ENCODE results near the gene NDC1.
"Not testable (repeated sequence)": the region's sequence is repeated elsewhere in the genome, so short reads cannot be mapped to it uniquely, and the experiment has no call there.

Gene NDC1

DNA sequence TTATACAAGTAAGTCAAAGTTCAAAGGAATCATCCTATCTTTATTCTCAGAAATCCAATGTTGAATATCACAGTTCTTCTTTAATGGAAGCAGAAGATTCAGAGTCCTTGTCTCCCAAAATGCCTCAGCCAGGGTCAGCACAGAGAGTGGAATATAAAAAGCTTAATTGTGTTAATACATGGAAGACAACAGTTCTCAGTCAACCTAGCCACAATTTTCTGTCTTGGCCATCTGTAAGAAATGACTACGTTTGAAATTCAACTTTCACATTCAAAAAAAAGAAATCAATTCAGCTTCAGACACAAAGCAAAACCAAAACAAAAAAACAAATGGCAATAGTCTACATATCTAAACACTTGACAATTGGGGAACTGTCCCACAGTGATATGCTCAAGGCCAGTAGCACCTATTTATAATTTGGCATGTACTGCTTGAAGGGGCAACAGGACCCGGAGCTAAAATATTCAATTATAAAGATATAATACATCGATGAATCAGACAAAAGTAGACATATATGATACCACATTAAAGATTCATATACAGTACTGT, 71.8 kb downstream of the NDC1 start:
- DNase-seq (ENCODE audit: low spot score) (no peak), FAIRE-seq (no peak)

- DNase-seq (ENCODE audit: low spot score) (no peak), FAIRE-seq (no peak)
Measured at GRCh38 chr1:53765657-53766056, 72.4 kb downstream of the NDC1 start.

GRCh38 chr1:53763911-53764310, 74.2 kb downstream of the NDC1 start:
- DNase-seq (ENCODE audit: low spot score) (no peak), FAIRE-seq (no peak)

DNA sequence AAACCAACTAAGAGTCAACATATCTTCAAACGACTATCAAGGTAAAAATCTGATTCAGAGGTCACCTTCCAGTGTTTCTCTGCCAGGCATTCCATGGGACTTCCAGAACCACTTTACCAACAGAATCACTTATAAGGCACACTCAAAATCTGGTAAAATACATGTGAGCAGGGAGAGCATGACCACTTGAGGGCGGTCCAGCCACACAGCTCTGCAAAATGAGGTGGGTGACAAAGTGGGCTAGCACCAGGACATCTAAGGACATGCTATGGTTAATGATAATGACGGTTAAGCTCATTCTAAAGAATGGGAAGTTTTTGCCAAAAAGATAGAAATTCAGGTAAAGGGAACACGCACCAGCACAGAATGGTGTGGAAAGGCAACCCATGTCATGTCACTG, 74.6 kb downstream of the NDC1 start:
- DNase-seq (ENCODE audit: low spot score) (no peak), FAIRE-seq (no peak)

GRCh38 chr1:53760497-53760896, 77.6 kb downstream of the NDC1 start:
- FAIRE-seq; DNase-seq (ENCODE audit: low spot score): not testable (repeated sequence)

DNA sequence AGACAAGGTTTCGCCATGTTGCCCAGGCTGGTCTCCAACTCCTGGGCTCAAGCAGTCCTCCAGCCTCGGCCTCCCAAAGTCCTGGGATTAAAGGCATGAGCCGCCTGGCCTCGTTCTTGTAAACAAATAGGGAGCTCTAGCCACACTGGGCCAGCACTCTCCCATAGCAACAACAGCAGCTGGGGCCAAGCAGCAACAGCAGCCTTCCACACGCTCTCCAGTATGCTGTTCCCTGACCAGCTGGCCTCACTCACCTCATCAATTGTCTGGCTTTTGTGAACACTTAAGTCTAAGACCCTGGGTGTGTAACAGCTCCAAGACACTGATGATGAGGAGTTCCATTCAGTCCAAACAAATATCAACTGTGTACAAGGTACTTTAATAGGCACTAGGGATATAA, 82.2 kb downstream of the NDC1 start:
- DNase-seq (ENCODE audit: low spot score) (no peak), FAIRE-seq (no peak)

- FAIRE-seq (no peak), DNase-seq (ENCODE audit: low spot score) (peak; percentile 52)
Measured at GRCh38 chr1:53754484-53755312, 83.4 kb downstream of the NDC1 start.

DNA sequence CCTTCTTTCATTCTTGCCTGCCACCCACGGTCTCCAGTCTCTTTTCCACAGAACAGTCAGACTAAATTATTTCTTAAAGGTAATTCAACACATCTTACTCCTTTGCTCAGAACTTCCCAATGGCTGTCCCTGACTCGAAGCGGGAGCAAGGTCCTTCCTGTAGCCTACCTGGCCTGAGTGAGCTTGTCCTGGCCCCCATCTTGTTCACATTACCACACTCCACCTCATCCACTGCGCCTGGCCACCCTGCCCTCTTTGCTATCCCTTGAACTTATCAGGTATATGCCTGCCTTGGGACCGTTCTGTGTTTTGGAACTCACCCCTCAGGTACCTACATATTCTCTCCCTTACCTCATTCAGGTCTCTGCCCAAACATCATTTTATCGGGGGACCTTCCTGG, 85.8 kb downstream of the NDC1 start:
- DNase-seq (ENCODE audit: low spot score) (no peak), FAIRE-seq (no peak)

GRCh38 chr1:53747841-53748240, 90.3 kb downstream of the NDC1 start:
- FAIRE-seq (no peak), DNase-seq (ENCODE audit: low spot score) (no peak)

DNA sequence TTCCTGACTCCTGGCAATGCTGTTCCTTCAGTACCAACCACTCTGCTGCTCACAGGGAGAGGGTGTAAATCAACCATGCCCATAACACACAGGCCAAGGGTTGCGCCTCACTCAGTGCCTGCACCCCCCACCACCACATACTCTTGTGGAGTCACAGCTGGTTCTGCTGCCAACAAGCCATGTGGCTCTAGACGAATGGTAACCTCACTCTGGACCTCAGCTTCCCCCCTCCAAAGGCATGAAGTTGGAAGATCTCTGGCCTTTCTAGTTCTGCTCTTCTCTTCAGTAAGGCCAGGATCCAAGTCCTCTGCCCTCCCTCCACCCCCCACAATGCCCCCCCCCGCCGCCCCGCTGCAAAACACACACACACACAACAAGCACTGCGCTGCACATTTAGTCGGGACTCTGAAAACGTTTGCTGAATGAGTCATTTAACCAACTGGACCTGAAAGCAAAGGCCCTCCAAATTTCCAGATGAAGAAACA, 97.4 kb downstream of the NDC1 start:
- DNase-seq (ENCODE audit: low spot score) = no peak
- no peak for FAIRE-seq

- DNase-seq (ENCODE audit: low spot score) (peak; percentile 98), FAIRE-seq (no peak)
Measured at GRCh38 chr1:53739109-53739681, 98.9 kb downstream of the NDC1 start, which contains the start of gene GLIS1. TSS of gene GLIS1 (minus strand) at chr1:53739164. CDS start at chr1:53738064, 1,100 bp downstream.

DNA sequence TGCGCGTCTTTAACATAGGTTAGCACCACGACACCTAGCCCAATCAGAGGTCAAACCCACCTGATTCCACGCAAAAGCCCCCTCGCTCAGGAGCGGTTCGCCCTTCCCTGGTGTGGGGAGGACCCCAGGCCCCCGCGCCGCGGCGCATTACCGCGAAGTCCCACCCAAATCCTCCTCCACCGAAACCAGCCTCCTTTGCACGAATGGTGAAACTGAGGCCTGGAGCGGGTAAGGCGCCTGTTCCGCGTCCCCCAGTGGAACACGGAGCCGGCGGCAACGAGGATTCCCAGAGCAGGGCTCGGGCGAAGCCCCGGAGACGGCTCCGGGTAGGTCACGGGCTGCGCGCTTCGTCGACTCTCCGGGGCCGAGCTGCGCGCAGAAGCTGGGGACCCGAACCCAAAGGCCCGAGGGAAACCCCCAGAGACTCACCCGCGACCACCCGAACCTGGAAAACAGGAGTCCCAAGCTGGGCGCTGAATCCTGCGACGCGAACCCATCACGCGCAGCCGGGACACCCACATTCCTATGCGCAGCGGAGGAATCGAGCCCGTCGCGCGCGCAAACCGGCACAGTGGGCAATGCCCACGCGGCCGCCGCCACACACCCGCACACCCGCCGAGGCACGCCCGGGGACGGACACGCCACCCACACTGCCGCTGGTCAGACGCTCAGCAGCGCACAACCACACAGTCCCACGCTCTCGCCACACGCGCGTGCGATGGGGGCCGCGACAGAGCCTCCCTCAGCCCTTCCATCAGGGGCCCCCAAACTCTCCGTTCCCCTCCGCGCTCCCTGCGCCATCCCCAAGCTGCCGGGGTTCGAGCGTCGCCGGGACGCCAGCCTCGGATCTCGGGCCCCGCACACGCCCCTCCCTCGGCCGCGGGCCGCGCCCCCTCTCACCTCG, 99.6 kb downstream of the NDC1 start:
- no peak for DNase-seq (ENCODE audit: low spot score)
- no peak for FAIRE-seq

- FAIRE-seq = no peak
- no peak for DNase-seq (ENCODE audit: low spot score)
Measured at GRCh38 chr1:53737648-53738204, 100.4 kb downstream of the NDC1 start.

DNA sequence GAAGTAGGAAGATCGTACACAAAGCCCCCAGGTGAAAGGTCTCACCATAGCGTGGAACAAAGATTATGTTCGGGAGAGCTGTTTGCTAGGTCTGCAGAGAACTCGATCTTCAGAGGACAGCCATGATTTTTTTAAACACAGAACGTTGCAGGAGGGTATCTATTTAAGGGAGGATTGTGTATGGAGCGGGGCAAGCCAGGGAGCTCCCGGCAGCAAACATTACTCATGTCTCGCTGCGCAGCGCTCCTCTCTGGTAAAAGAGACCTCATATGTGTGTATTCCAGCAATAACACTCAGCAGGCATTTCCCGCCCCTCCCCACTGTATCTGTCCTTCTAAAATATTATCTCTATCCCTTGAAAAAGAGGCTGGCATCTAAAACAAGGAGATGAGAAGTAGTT, 101.8 kb downstream of the NDC1 start:
- DNase-seq (ENCODE audit: low spot score) (no peak), FAIRE-seq (no peak)

DNA sequence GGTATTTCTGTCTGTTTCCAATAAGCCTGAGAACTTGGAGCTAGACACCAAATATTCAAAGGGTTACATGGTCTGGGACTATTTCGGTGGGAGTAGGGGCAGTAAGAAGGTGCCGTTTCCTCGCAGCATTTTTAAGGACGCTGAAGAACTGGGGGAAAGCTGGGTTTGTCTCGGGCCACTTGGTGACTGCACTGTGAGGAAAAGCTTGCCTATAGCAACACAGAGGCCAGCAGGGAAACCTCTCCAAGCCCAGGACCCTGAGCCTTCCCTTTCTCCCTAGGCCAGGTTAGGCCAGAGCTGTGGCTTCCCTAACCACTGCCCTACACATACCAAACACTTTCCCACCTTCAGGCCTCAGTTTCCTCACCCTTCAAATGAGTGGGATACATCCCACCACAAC, 102.4 kb downstream of the NDC1 start:
- DNase-seq (ENCODE audit: low spot score) (no peak), FAIRE-seq (no peak)

- no peak for FAIRE-seq
- DNase-seq (ENCODE audit: low spot score) = no peak
Measured at GRCh38 chr1:53735261-53735660, 102.8 kb downstream of the NDC1 start.

- DNase-seq (ENCODE audit: low spot score) (no peak), FAIRE-seq (no peak)
Measured at GRCh38 chr1:53734650-53735211, 103.4 kb downstream of the NDC1 start.

- FAIRE-seq (no peak), DNase-seq (ENCODE audit: low spot score) (no peak)
Measured at GRCh38 chr1:53733975-53734649, 104.0 kb downstream of the NDC1 start.

DNA sequence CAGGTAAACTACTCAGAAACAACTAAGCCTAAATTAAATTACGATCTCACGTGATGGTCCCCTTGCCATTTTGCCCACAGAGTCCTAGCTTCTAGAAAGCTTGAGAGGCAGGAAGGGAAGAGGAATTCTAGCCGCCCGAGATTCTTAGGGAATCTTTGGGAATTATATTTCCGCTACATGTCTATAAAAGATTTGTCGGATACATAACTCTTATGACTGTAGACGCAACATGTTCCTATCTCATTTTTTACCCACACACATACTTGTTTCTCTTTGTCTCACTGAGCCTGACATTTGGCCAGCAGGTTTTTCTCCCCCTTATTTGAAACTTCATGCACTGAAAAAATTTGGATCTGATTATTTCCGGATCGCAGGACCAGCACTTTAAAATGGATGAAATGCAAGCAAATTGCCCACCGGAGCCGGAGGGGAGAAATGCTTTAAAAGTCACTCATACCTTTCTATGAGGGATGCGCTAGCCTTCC, 104.6 kb downstream of the NDC1 start:
- no peak for DNase-seq (ENCODE audit: low spot score)
- no peak for FAIRE-seq

DNA sequence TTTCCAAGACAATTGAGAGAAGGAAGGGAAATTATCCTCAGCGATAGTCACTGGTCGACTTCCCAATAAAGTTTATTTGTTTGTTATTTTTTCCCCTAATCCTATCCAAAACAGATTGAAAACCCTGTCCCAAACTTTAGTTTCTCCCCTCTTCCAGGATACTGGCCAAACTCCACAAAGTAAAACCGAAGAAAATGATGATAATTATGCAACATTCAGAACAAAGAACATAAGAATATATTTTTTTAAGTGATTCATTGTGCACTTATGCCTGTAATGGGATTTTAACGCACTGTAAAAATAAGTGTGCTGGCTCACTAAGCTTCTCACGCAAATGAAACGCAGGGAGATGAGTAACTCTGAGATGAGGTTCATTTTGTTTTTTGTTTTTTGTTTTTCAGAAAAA, 105.2 kb downstream of the NDC1 start:
- FAIRE-seq (no peak), DNase-seq (ENCODE audit: low spot score) (no peak)

Measured in urothelium cell line (cell line).